ENCODE data around the gene ADAMTS15.

GRCh38 chr11:130420478-130421198, 27.8 kb upstream of the ADAMTS15 start:
- no peak for TF ChIP-seq YY1 (tag by site-specific recombination; IDR thresholded peaks at IDR 0.05)
- no peak for TF ChIP-seq ZNF157 (tag by site-specific recombination; IDR thresholded peaks at IDR 0.05)
- TF ChIP-seq CTCF (tag by site-specific recombination; IDR thresholded peaks at IDR 0.05): no peak
- TF ChIP-seq PBX3 (CRISPR knock-in tag; IDR thresholded peaks at IDR 0.05): no peak
- no peak for TF ChIP-seq ZBTB7A (tag by site-specific recombination; IDR thresholded peaks at IDR 0.05; ENCODE audit: low read depth)
- no peak for TF ChIP-seq ZBTB1 (tag by site-specific recombination; IDR thresholded peaks at IDR 0.05)
- no peak for TF ChIP-seq GLIS1 (tag by site-specific recombination; IDR thresholded peaks at IDR 0.05)
- TF ChIP-seq ZNF37A (tag by site-specific recombination; IDR thresholded peaks at IDR 0.05): no peak
- TF ChIP-seq ZNF121 (tag by site-specific recombination; IDR thresholded peaks at IDR 0.05): no peak
- TF ChIP-seq ZBTB49 (tag by site-specific recombination; IDR thresholded peaks at IDR 0.05; ENCODE audit: low read depth): no peak
- TF ChIP-seq SP2 (tag by site-specific recombination; IDR thresholded peaks at IDR 0.05): no peak
- no peak for TF ChIP-seq ZNF449 (tag by site-specific recombination; IDR thresholded peaks at IDR 0.05)
- no peak for TF ChIP-seq BCL11A (tag by site-specific recombination; IDR thresholded peaks at IDR 0.05; ENCODE audit: low read depth)
- TF ChIP-seq PRDM1 (tag by site-specific recombination; IDR thresholded peaks at IDR 0.05): no peak

Measured in HEK293 (cell line).